Retinal pigment epithelial cell (primary cell): ENCODE data around the gene TCF3.

Experiments
- DNase-seq: peaks from one replicate; pipeline ENCODE4 v3.0.0-alpha.2; 2010; ENCODE audit warnings: low read depth
- H3K4me3 ChIP-seq: 2 replicates; pipeline ENCODE4 v1.5.1; 2011; ENCODE audit warnings: mild to moderate bottlenecking, low read length, control low read depth, moderate library complexity
- CTCF ChIP-seq: conservative IDR thresholded peaks from 2 replicates; pipeline ENCODE4 v1.5.1; 2011; ENCODE audit warnings: low read depth, low read length, control low read depth, inconsistent platforms

The TCF3 gene

GRCh38 chr19:1631557-1632100 lies 20.8 kb downstream of the TCF3 start:
- no peak overlapping the region for H3K4me3 ChIP-seq
- no peak for TF ChIP-seq CTCF
- DNase-seq = no peak

- DNase-seq = no peak
- no peak overlapping the region for H3K4me3 ChIP-seq
These were observed 21.6 kb downstream of the TCF3 start for GRCh38 chr19:1630811-1631210.

GRCh38 chr19:1630012-1630411 lies 22.4 kb downstream of the TCF3 start:
- no peak for DNase-seq
- no peak for TF ChIP-seq CTCF
- no peak overlapping the region for H3K4me3 ChIP-seq

More at GRCh38 chr19:1630811-1631210, 21.6 kb downstream of the TCF3 start:
- no peak for TF ChIP-seq CTCF

- TF ChIP-seq CTCF = no peak
- no peak for DNase-seq
- H3K4me3 ChIP-seq = no peak overlapping the region
These were observed 23.1 kb downstream of the TCF3 start for GRCh38 chr19:1629256-1629808.

- TF ChIP-seq CTCF = no peak
- no peak overlapping the region for H3K4me3 ChIP-seq
- DNase-seq = no peak
These were observed 25.2 kb downstream of the TCF3 start for GRCh38 chr19:1627194-1627593.

- DNase-seq = no peak
- no peak overlapping the region for H3K4me3 ChIP-seq
- TF ChIP-seq CTCF = no peak
These were observed 25.9 kb downstream of the TCF3 start for GRCh38 chr19:1626417-1627010.

GRCh38 chr19:1624458-1624857 lies 28.0 kb downstream of the TCF3 start:
- no peak for DNase-seq
- peak; percentile 91 for TF ChIP-seq CTCF

More at GRCh38 chr19:1624458-1624857, 28.0 kb downstream of the TCF3 start:
- no peak overlapping the region for H3K4me3 ChIP-seq
